Mucosa of descending colon (tissue), 3 donors: ENCODE results near the gene GPR55. TPM values are rescaled to one million over a fixed set of nuclear protein-coding genes. Genes with fewer than 3 reads are reported as not detected.
A peak's percentile ranks its signal among the peaks of the same experiment; 100 is the strongest.

Experiments used
- ATAC-seq: fragments of 200-7000 bp; cut with Tn5 transposase; one replicate; pipeline ENCODE4 v1.9.1; 2020; ENCODE audit warnings: mild to moderate bottlenecking, moderate library complexity
- DNase-seq, 3 donors: peaks; one replicate each; pipeline ENCODE4 v3.0.0-alpha.2; 2020
- H3K36me3 ChIP-seq: fragments of 200-600 bp; one replicate; pipeline ENCODE4 v1.8.0; 2021; ENCODE audit warnings: low read depth, mild to moderate bottlenecking
- H3K4me1 ChIP-seq: fragments of 200-600 bp; one replicate; pipeline ENCODE4 v1.8.0; 2021; ENCODE audit warnings: low read depth, mild to moderate bottlenecking
- H3K4me3 ChIP-seq: fragments of 200-600 bp; one replicate; pipeline ENCODE4 v1.8.0; 2021; ENCODE audit warnings: mild to moderate bottlenecking
- H3K9me3 ChIP-seq: fragments of 200-600 bp; one replicate; pipeline ENCODE4 v1.8.0; 2021; ENCODE audit warnings: mild to moderate bottlenecking
- intact Hi-C, 2 donors: fragments of 100-400 bp; cut with DNase I in 1 of 2; cut with micrococcal nuclease in 1 of 2; formaldehyde crosslinking; loops; one replicate each; pipeline versions ENCODE4 v1.11.0 to v1.11.1; 2022; cut with DNase I, micrococcal nuclease
- total RNA-seq, 3 donors: library from RNA; stranded (reverse); fragmentation: NEBNext Ultra II Directional in 2 of 3; extraction: Animal tissue kit (Norgen Biotek cat#: 25700) in 2 of 3; gene quantifications; one replicate each; pipeline versions ENCODE4 v1.2.1 to v1.2.4, GENCODE V29; 2021 to 2023
- TF ChIP-seq, protein P1 (sequence below): fragments of 200-600 bp; IDR thresholded peaks from one replicate; pipeline ENCODE4 v1.8.0; 2022; ENCODE audit warnings: antibody characterized with exemption, mild to moderate bottlenecking
- donor health status: DM: no; HTN: no; CAD: no; lungs with moderate emphysema.
- donor health status: DM: no; HTN: no; CAD: no.
- donor health status: DM: no; HTN: yes; CAD: no.

The GPR55 gene
- total RNA-seq, 3 donors from 2014 or later, result 0.99 to 1.1 (median 1.1) TPM

DNA sequence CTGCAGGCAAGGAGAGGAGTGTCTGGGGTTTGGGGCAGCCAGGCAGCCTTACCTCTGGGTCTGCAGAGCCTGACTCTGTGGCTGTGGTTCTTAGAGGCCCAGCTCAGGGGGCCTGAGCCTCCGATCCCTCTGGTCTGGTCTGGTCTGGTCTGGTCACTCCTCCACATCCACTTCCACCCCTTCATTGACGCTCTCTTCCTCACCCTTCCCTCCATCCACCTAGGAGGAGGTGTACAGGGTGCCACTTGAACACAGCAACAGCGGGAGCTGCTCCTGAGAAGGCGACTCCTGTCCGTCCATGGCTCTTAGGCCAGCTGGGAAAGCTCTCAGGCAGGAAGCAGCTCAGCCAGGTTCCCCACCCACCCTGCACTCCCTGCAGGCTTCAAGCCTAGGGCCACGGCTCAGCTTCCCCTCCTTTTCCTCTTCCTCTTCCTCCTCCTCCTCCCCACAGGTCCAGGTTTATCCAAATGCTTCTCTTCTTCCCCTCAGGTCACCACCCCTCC, 16.9 kb downstream of the GPR55 start:
- TF ChIP-seq, protein P1, sequence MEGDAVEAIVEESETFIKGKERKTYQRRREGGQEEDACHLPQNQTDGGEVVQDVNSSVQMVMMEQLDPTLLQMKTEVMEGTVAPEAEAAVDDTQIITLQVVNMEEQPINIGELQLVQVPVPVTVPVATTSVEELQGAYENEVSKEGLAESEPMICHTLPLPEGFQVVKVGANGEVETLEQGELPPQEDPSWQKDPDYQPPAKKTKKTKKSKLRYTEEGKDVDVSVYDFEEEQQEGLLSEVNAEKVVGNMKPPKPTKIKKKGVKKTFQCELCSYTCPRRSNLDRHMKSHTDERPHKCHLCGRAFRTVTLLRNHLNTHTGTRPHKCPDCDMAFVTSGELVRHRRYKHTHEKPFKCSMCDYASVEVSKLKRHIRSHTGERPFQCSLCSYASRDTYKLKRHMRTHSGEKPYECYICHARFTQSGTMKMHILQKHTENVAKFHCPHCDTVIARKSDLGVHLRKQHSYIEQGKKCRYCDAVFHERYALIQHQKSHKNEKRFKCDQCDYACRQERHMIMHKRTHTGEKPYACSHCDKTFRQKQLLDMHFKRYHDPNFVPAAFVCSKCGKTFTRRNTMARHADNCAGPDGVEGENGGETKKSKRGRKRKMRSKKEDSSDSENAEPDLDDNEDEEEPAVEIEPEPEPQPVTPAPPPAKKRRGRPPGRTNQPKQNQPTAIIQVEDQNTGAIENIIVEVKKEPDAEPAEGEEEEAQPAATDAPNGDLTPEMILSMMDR, result no peak
- H3K4me3 ChIP-seq, result no peak overlapping the region
- DNase-seq, result peak in 2 of 3 donors; percentile 22 to 40
- H3K4me1 ChIP-seq, result peaks cover 3% of the 10 kb centered on the region
- H3K9me3 ChIP-seq, result no peaks in the 10 kb centered on the region
- no peaks in the 10 kb centered on the region for H3K36me3 ChIP-seq
- intact Hi-C loops, result loop anchor here in 1 of 2 donors (10.0 kb wide), 1 partner anchor 53 kb away; no protein-coding TSS in a partner anchor
- peak; percentile 19 for ATAC-seq

DNA sequence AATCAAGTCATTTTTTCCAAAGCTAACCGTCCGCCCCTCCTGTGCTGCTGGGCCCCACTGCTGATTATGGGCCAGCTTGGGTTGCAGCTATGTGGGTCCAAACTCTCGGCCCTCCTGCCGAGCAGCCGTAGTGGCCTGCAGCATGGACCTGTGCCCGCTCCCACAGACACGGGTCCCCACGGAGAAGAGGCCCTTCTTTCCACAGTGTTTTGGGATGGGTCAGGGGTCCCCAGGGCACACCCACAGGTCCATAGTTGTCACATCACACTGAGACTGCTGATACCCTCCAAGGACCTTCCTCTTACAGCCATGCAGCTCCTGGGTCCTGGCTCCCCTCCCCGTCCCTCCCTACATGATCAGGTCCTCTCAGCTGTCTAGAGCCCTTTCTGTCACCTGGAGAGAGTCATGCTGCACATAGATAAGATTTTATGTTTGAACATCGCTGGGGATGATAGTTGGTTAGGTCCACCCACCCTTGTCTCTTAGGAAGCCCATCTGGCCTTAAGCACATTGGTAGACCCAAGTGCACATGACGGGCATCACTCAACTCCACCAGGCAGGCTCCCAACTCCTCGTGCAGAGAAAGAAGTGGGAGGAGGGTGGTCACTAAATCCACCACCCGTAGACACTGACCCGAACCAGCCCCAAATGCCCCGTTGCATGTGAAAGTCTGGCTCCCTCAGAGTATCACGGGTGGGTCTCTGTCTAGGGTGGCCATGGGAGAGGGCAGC, 17.5 kb downstream of the GPR55 start:
- peak in 1 of 3 donors; percentile 13 for DNase-seq
- ATAC-seq, result no peak
- no peaks in the 10 kb centered on the region for H3K9me3 ChIP-seq
- intact Hi-C loops, result loop anchor here in 1 of 2 donors (10.0 kb wide), 1 partner anchor 53 kb away; no protein-coding TSS in a partner anchor
- TF ChIP-seq, protein P1, result no peak
- no peaks in the 10 kb centered on the region for H3K36me3 ChIP-seq
- H3K4me3 ChIP-seq, result no peak overlapping the region
- H3K4me1 ChIP-seq, result peaks cover 3% of the 10 kb centered on the region

DNA sequence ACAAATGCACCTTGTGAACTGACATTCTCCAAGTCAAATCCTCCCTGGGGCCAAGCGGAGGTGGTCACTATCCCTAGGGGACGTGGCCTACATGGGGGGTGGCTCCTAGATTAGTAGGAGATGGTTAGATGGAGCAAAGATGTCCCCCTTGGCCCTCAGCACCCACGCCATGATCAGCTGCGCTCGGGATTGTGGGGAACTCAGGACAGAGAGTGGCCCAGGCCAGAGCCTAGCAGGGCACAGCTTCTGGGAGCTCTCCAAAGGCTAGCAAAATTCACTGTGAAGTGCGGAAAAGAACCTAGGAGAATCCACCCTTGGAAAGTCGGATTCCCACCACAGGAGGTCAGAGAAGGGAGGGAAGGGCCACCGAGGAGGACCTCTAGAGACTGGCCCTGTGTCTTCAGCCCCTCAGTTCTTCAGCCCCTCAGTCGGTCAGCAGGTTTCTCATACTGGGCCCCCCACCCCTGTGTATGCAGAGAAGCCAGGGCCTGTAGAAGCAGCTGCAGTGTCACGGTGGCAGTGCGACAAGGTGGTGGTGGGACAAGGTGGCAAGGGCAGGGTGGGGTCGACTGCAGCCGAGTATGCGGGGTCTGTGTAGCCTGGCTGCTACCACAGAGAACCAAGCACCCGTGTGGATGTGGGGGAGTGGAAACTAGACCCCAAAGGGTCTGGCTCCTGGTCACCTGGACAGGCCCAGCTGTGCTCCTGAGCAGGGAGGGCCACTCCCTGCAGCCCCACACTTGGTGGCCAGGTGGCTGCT, 18.4 kb downstream of the GPR55 start:
- TF ChIP-seq, protein P1, result no peak
- intact Hi-C loops, result loop anchor here in 1 of 2 donors (10.0 kb wide), 1 partner anchor 52 kb away; no protein-coding TSS in a partner anchor
- no peaks in the 10 kb centered on the region for H3K9me3 ChIP-seq
- ATAC-seq (no peak), DNase-seq (peak in 2 of 3 donors; percentile 19 to 41)
- no peak overlapping the region for H3K4me3 ChIP-seq
- peaks cover 3% of the 10 kb centered on the region for H3K4me1 ChIP-seq
- no peaks in the 10 kb centered on the region for H3K36me3 ChIP-seq

DNA sequence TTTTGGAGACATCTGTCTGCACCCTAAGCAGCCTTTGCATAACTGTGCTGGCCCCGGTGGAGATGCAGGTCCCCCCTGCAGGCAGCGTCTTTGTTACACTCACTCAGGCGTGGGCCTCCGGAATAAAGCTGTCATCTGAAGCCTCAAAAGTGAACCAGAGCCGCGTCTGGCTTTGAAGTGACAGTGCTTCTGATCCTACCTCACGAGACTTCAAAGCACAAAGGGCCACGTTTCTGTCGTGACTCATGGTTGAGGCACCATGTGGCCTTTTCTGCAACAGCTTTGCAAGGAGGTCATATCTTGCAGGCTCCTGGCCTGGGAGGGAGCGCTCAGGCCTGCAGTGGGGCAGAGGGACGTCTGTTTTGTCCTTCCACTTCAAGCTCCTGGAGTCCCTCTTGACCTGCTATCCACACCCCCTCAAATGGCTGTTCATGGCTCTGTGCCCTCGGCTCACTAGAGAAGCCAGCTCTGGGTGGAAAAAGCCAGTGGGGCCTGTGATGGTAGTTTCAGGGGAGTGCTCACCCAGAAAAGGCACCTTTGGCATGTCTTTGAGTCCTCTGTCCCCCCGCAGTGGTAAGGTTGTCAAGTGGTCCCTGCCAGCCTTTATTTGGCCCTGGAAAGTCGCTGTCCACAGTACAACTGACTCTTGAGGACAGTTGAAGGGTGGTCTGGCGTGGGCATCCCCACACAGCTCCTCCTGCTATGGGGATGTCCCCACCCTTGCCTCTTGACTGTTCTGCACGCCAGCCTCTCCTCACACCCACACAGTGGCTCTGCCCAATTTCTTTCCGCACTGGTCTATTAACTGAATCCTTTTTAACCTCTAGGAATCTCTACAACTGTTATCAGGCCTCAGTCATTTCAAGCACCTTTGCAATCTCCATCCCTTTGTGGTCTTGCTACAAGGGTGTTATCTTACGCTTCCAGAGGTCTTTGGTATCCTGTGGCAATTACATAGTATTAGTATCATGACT, 19.3 kb downstream of the GPR55 start:
- ATAC-seq (no peak), DNase-seq (peak in 2 of 3 donors; percentile 24 to 50)
- Histone ChIP-seq H3K4me1 (peaks cover 3% of the 10 kb centered on the region), H3K36me3 (no peaks in the 10 kb centered on the region), H3K9me3 (no peaks in the 10 kb centered on the region), H3K4me3 (no peak overlapping the region)
- intact Hi-C loops, result loop anchor here in 1 of 2 donors (10.0 kb wide), 1 partner anchor 51 kb away; no protein-coding TSS in a partner anchor
- TF ChIP-seq, protein P1, result no peak
